GM21390 (cell line): Measurements from ENCODE around the gene TRAF6.
"Not testable (repeated sequence)": the region's sequence is repeated elsewhere in the genome, so short reads cannot be mapped to it uniquely, and the experiment has no call there.

Source experiments
- ATAC-seq: cut with Tn5 transposase; IDR thresholded peaks from one replicate; pipeline ENCODE4 v1.9.1; 2021; ENCODE audit not compliant: unreplicated experiment

TRAF6 gene, protein sequence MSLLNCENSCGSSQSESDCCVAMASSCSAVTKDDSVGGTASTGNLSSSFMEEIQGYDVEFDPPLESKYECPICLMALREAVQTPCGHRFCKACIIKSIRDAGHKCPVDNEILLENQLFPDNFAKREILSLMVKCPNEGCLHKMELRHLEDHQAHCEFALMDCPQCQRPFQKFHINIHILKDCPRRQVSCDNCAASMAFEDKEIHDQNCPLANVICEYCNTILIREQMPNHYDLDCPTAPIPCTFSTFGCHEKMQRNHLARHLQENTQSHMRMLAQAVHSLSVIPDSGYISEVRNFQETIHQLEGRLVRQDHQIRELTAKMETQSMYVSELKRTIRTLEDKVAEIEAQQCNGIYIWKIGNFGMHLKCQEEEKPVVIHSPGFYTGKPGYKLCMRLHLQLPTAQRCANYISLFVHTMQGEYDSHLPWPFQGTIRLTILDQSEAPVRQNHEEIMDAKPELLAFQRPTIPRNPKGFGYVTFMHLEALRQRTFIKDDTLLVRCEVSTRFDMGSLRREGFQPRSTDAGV

DNA sequence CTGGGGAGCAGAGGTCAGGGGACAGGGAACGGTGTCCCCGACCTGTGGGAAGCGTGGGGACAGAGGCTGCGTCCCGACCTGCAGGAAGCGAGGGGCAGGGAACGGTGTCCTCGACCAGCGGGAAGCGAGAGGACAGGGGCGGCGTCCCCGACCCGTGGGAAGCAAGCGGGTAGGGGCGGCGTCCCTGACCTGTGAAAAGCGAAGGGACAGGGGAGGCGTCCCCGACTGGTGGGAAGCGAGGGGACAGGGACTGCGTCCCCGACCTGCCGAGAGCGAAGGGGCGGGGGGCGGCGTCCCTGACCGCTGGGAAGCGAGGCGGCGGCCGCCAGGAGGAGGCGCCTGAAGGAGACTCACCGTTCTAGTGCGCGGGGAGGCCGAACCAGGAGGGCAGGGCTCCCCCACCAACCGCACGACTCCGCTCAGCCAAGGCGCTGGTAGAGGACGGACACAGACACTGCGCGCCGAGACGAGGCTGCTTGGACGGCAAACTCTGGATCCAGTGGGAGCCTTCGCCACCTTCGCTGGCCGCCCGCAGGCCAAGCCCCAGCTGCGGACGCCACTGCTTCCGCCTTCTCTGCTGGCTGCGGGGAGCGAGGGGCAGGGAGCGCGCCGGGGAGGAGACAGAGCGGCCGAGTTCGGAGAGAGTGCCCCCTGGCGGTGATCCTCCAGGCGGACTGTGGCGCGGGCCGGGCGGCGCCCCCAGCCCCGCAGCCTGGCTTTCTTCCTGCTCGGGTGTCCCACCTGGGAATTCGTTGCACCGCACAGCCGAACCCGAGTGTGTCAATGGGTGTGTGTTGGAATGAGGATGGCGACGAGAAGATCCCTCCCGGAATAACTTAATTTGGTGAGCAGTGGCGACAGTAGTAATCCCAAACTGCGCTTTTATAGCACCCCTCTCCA is at the start of gene TRAF6:
Gene TRAF6, minus strand, starts transcription at position 579 of the 900 bp plus-strand sequence. CDS start 8,757 bp downstream, outside the sequence.
- ATAC-seq: peak; percentile 96

DNA sequence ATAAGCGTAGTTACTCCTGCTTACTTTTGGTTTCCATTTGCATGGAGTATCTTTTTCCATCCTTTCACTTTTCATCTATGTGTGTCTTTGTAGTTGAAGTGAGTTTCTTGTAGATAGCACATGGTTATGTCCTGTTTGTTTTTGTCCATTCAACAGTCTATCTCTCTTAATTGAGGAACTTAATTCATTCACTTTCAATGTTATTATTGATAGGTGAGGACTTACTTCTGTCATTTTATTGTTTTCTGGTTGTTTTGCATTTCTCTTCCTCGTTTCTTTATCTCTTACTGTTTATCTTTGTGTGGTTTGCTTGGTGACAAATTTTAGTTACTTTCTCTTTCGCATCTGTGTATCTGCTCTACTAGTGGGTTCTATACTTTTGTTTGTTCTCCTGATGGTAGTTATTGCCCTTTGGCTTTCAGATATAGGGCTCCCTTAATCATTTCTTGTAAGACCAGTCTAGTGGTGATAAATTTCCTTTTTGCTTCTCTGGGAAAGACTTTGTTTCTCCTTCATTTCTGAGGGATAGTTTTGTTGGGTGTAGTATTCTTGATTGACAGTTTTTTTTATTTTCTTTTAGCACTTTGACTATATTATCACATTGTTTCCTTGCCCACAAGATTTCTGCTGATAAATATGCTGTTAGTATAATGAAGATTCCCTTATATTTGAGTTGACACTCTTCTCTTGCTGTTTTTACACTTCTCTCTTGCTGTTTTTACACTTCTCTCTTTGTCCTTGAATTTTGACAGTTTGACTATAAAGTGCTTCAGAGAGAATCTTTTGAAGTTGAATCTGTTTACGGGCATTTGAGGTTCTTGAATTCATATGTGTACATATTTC is 48.7 kb upstream of the TRAF6 start:
- peak; percentile 98 for ATAC-seq

DNA sequence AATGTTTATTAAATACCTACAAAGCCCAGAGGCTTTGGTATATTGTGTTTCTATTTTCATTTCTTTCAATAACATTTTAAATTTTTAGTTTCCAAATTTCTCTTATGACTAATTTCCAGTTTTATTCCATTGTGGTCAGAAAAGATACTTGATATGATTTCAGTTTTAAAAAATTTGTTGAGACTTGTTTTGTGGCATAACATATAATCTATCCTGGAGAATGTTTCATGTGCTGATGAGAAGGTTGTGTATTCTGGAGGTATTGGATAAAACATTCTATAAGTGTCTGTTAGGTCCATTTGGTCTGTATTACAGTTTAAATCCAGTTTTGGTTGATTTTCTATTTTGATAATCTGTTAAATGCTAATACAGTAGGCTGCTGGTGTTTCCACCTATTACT is 47.9 kb upstream of the TRAF6 start:
- no peak for ATAC-seq

DNA sequence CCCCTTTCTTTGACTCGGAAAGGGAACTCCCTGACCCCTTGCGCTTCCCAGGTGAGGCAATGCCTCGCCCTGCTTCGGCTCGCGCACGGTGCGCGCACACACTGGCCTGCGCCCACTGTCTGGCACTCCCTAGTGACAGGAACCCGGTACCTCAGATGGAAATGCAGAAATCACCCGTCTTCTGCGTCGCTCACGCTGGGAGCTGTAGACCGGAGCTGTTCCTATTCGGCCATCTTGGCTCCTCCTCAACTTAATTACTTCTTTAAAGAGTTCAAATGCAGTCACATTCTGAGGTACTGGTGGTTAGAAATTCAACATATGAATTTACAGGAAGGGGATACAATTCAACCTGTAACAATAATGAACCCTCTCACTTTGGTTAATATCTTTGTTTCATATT is 47.3 kb upstream of the TRAF6 start:
- not testable (repeated sequence) for ATAC-seq

DNA sequence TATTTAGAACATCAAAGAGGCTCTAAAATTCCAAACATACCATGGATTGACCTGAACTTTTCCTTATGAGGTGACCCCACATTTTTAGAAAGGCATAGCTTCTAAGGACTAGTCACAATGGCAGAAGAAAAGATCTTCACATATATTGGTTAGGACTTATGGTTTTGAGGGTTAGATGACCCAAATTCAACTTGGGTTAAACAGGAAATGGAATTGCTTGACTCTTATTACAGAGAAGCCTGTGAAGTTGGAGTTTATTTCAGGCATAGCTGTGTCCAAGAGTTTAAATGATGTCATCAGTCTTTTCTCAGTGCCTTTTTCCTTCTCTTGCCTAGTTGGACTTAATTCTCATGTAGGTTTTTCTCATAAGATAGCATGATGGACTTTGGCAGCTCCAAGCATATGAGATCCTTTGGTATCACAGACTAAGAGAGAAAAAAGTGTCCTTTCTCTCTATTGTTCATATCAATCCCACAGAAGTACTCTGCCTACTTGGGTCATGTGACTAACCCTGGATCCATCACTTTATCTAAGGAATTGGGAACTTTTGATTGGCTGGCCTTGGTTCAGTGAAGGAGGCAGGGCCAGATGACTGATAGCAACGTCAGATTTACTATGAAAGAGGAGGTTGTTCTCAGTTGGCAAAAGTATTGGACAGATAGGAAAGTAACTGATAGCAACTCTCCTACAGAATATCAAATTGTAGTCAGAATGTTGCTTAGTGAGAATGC is 40.5 kb upstream of the TRAF6 start:
- ATAC-seq: no peak

DNA sequence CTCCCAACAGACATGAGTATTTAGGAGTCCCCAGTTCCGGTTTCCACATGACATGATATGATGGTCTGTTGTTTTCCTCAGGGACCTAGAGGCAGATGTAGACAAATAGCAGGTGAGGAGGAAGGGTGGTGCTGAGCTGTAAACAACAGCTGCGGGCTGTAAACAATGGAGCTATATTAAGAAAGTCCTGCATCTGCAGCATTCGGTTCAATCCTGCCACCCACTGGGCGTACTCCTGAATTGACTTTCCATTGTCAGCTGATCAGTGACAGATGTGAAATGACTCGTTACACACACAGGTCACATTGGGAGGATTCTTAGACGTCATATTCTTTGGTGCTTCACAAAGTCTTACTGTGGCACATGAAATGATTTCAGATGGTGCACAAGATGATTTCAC is 30.9 kb upstream of the TRAF6 start:
- ATAC-seq: peak; percentile 99

DNA sequence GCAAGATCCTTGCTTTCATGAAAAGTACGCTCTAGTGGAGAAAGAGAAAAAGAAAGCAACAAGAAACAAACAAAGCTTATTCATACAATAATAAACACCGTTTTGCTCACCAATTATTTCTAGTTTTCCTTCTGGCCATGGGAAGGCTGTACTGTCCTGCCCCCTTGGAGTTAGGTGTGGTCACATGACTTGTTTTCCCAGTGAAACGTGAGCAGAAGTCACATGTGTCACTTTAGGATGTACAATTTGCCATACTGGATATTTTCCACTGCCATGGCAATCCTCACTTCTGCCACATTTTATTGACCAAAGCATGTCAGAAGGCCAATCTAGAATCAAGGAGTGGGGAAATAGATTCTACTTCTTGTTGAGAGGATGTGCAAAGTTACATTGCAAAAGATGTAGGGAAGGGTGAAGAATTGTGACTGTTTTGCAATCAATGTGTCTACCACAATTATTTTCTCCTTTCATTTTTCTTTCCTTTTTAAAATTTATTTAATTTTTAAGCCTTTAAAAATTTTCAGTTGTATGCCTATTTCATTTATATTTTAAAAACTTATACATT is 24.3 kb upstream of the TRAF6 start:
- no peak for ATAC-seq

DNA sequence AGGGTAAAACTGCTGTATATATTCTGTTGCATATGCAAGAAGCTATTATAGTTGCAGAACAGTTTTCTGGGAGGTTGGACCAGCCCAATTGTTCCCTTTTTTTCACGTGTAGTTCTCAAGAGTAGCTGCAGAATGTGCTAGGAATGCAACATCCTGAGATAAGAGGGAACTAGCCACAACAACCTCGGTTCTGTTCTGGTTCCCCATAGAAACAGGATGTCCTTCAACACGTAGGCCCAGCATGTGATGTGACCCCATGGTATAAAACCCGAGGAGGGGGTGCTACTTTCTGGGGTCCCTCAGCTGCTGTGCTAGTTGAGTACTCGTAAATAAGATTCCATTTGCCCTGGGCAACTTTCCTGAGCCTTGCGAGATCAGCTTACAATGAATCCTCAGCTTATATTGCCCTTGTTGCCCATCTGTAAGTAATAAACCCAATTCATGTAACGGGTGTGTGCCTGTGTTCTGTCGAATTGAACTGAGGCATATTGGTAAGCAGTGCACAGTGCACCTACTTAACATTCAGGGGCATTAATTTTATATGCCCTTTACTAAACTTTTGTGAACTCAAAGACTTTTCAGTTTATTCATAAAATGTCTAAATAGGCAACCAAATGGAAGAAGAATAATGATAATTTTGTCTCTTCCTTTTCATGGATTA is 23.0 kb upstream of the TRAF6 start:
- ATAC-seq: no peak

DNA sequence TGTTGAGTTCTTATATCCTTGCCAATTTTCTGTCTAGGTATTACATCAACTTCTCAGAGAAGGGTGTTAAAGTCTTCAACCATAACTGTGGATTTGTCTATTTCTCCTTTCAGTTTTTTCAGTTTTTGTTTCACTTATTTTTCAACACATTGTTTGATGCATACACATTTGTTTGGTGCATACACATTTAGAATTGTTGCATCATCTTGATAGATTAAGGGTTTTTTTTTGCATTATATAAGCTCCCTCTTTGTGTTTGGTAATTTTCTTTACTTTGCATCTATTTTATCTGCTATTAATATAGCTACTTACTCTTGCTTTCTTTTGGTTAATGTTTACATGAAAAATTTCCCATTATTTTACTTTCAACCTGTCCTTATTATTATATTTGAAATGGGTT is 20.8 kb upstream of the TRAF6 start:
- ATAC-seq: no peak

DNA sequence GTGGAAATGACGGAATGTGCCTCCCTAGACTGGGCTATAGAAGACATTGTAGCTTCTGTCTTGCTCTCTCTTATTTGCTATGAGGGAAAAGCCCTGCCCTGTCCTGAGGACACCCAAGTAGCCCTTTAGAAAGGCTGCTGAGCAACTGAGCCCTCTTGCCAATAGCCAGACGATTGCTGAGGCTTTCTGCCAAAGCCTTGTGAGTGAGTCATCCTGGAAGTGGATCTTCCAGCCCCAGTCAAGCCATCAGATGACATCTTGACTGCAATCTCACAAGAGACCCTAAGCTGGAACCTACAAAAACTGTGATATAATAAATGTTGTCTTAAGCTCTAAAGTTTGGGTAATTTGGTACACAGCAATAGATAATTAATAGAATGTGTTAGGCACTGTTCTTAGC is 3.9 kb upstream of the TRAF6 start:
- ATAC-seq: no peak

DNA sequence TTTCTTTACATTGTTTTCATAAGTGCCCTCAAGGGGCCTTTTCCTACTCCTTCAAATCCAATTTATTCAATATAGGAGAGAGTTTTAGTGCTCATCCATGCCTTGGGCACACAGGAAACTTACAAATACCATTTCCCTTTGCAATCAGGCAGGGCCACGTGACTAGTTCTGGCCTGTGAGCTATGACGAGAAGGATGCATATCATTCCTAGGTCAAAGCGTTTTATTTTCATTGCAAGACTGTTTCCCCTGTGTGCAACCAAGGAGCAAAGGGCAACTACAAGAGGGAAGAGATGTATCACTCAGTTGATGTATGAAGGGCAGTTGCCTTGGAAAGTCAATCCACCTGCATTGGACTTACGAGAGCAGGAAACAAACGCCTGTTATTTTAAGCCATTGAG is 1.9 kb upstream of the TRAF6 start:
- ATAC-seq: no peak

DNA sequence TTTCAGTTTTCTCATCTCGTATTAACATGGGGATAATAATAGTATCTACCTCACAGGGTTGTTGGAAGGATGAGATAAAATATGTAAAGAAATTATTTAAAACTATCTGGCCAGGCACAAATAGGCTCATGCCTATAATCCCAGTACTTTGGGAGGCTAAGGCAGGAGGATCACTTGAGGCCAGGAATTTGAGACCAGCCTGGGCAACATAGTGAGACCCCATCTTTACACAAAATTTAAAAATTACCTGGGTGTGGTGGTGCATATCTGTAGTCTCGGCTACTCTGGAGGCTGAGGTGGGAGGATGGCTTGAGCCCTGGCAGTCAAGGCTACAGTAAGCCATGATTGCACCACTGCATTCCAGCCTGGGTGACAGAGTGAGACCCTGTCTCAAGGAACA is 990 bp upstream of the TRAF6 start:
- not testable (repeated sequence) for ATAC-seq

DNA sequence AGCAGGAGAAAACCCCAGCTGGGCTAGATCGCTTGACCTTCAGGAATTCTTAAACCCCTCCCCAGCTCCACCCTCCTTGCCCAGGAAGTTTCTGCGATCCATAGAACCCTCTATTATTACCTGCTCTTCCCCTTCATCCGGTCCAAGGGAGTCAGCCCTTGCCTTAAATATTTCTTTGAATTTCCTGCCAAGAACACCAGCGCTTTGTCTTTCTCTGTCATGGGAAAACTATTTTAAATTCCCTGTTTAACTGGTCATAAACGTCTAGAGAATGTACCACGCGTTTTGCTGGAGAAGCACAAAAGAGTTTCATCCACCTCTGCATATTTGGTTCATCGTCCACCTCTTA is 496 bp upstream of the TRAF6 start:
- no peak for ATAC-seq

DNA sequence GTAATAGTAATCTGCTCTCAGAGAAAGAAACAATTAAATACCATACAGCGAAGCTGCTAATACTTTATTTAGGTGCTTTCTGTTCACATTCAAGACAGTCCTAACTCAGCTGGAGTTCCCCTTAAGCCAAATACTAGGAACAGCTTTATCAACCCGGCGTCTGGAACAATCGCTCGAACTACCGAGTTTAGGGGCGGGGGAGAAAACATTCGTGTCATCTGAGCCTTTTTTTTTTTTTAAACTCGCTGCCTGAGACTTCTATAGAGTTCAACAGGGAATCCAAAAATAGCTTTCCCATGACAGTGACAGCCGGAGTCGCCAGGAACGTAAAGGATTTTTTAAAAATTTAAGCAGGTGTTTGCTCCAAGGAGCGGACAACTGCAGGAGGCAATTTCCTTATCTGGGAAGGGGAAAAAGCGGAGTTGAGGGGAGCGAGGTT is 852 bp downstream of the TRAF6 start:
- no peak for ATAC-seq

DNA sequence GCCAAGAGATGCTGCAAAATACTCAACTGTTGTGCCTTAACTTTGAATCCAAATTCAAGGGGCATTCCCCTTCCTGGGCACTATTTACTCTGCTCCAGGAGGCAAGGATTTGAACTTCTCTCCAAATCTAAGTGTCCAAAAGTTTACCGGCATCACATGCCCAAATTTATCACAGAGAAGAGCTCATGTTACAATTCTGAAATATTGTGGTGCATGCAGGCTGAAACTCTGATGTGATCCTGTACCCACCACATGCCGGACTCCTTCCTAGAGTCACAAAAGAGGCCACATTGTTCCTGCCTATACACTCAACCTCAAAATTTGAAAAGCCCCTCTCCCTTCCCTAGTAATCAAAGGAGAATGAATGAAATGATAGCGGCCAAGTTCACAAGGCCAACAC is 1.3 kb downstream of the TRAF6 start:
- no peak for ATAC-seq

DNA sequence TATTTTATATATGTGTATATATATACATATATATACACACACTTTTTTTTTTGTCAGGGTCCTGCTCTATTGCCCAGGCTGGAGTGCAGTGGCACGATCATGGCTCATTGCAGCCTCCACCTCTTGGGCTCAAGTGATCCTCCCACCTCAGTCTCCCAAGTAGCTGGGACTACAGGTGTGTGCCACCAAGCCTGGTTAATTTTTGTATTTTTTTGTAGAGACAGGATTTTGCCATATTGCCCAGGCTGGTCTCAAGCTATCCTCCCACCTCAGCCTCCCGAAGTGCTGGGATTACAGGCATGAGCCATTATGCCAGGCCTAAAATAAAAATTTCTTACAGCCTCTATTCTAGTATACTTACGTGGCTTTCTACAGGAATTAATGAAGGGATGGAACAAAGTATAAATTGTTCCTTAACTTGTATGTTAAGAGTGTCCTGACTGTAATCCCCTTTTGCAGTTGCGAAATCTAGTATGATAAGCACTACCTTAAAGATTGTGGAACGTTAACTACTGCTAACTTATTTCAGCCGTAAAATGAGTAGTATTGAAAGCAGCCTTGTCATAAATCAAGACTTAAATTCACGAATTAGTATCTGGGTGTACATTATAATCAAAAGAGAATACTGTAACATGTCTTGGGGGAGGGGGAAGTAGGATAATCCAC is 2.1 kb downstream of the TRAF6 start:
- no peak for ATAC-seq

DNA sequence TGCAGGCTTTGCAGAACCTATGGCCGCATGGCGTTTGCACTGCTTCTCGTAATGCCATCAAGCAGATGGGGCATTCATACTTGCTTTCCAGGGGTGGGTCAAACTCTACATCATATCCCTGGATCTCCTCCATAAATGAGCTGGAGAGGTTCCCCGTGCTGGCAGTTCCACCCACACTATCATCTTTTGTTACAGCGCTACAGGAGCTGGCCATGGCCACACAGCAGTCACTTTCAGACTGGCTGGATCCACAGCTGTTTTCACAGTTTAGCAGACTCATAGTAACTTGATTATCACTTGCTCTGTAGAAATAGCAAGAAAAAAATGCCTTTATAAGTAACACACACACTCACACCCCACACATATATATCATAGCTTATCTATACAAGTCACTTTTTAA is 8.8 kb downstream of the TRAF6 start:
- no peak for ATAC-seq

DNA sequence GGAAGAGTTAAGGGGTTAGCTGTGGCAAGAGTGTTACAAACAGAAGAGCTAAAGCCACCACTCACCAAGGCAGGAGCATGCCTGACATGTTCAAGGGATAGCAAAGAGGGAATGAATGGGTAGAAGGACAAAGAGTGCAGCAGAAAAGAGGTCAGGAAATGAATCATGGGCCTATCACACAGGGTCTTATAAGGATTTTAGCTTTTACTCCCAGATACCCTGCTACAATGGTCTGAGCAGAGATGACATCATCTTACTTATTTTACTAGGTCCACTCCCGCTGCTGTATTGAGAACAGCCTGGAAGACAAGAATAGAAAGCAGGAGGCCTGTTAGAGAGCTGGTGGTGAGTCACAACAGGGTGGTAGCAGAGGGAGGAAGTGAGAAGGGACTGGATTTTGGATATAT is 9.8 kb downstream of the TRAF6 start:
- ATAC-seq: peak; percentile 97

DNA sequence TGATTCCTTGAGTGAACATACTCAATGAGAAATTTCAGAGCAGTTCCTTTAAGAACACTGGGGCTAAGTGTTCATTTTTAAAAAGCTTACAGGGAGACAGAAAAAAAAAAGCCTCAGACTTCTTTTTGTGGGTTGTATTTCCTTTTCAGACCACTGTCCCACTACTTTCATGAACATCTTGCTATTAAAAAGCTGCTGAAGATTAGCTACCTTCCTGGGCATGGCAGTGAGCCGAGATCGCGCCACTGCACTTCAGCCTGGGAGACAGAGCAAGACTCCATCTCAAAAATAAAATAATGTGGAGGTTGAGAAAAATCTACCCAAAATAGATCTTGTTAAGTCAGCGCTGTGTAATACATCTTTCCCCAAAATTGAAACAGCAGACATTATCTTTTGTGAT is 10.8 kb downstream of the TRAF6 start:
- ATAC-seq: no peak
